RWPE2 (cell line): ENCODE data around the gene OR6B1.

Experiments used
- ATAC-seq: fragments of 200-7000 bp; cut with Tn5 transposase; 3 replicates; pipeline ENCODE4 v1.9.1; 2021; ENCODE audit warnings: low read depth
- DNase-seq: peaks from one replicate; pipeline ENCODE4 v3.0.0-alpha.2; 2020; ENCODE audit warnings: low spot score
- H3K27ac ChIP-seq: fragments of 450-650 bp; 2 replicates; pipeline ENCODE4 v1.5.1; 2017; ENCODE audit warnings: mild to moderate bottlenecking; ENCODE audit not compliant: poor library complexity, severe bottlenecking
- H3K27me3 ChIP-seq: fragments of 250-450 bp; sonication (Bioruptor Pico); 2 replicates; pipeline ENCODE4 v1.5.1; 2021; ENCODE audit warnings: mild to moderate bottlenecking, moderate library complexity; ENCODE audit not compliant: insufficient read depth, poor library complexity, severe bottlenecking
- H3K36me3 ChIP-seq: fragments of 250-450 bp; sonication (Bioruptor Pico); 2 replicates; pipeline ENCODE4 v1.5.1; 2020; ENCODE audit warnings: low read depth, mild to moderate bottlenecking, moderate library complexity
- H3K4me1 ChIP-seq: fragments of 250-450 bp; sonication (Bioruptor Pico); 2 replicates; pipeline ENCODE4 v1.5.1; 2021; ENCODE audit warnings: mild to moderate bottlenecking, moderate library complexity; ENCODE audit not compliant: insufficient read depth, poor library complexity, severe bottlenecking
- H3K4me3 ChIP-seq: fragments of 250-450 bp; sonication (Bioruptor Pico); 2 replicates; pipeline ENCODE4 v1.5.1; 2021; ENCODE audit warnings: mild to moderate bottlenecking, moderate library complexity; ENCODE audit not compliant: severe bottlenecking
- H3K9me3 ChIP-seq: fragments of 250-450 bp; sonication (Bioruptor Pico); 2 replicates; pipeline ENCODE4 v1.5.1; 2021; ENCODE audit warnings: mild to moderate bottlenecking, moderate library complexity; ENCODE audit not compliant: severe bottlenecking
- TF ChIP-seq, protein P1 (sequence below): fragments of 450-650 bp; IDR thresholded peaks from one replicate; pipeline ENCODE4 v1.5.1; 2017; ENCODE audit warnings: mild to moderate bottlenecking, moderate library complexity; ENCODE audit not compliant: poor library complexity, severe bottlenecking

The OR6B1 gene

DNA sequence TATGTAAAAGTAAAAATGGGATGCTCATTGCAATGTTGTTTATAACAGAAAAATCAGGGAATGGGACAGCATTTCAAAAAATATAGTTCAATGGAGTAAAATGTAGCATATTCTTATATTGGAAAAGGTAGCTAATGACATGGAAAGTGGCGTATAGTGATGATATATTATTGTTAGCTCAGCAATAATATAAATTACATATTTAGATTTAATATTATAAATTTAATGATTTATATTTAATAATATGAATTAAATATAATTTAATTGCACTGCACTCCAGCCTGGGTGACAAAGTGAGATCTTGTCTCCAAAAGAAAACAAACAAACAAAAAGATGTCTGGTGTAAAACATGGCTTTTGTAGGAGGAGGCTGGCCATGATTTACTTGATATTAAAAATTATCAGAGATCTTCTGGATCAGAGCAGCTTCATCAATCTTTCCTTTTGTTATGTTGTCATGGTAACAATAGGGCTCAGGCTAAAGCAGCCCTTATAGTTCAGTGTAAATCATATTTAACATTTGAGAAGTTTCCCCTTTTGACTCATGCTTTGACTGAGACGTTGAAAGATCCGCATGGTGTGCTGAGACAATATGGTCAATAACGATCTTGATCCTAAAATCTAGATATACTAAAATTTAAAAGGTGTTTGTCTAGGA is 23.2 kb downstream of the OR6B1 start:
- H3K4me3 ChIP-seq, result no peak overlapping the region
- H3K27ac ChIP-seq, result no peak overlapping the region
- no peaks in the 10 kb centered on the region for H3K36me3 ChIP-seq
- ATAC-seq (no peak), DNase-seq (no peak)
- TF ChIP-seq, protein P1, sequence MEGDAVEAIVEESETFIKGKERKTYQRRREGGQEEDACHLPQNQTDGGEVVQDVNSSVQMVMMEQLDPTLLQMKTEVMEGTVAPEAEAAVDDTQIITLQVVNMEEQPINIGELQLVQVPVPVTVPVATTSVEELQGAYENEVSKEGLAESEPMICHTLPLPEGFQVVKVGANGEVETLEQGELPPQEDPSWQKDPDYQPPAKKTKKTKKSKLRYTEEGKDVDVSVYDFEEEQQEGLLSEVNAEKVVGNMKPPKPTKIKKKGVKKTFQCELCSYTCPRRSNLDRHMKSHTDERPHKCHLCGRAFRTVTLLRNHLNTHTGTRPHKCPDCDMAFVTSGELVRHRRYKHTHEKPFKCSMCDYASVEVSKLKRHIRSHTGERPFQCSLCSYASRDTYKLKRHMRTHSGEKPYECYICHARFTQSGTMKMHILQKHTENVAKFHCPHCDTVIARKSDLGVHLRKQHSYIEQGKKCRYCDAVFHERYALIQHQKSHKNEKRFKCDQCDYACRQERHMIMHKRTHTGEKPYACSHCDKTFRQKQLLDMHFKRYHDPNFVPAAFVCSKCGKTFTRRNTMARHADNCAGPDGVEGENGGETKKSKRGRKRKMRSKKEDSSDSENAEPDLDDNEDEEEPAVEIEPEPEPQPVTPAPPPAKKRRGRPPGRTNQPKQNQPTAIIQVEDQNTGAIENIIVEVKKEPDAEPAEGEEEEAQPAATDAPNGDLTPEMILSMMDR, result no peak
- no peaks in the 10 kb centered on the region for H3K9me3 ChIP-seq
- H3K27me3 ChIP-seq, result no peaks in the 10 kb centered on the region
- no peaks in the 10 kb centered on the region for H3K4me1 ChIP-seq

DNA sequence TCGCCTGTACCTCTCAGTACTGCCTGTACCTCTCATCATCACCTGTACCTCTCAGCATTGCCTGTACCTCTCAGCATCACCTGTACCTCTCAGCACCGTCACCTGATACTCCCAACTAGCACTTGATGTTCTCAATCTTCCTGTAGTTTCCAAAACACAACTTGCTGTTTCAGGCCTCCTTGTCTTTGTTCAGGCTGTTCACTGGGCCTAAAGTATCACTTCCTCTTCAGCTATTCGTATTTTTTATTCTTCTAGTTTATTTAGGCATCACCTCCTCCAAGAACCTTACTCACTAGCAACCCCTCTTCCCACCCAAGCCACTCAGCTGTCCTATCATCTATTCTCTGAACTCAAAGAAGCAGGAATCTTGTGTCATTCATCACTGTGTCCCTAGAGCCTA is 24.1 kb downstream of the OR6B1 start:
- ATAC-seq (no peak), DNase-seq (no peak)
- no peak overlapping the region for H3K4me3 ChIP-seq
- H3K27me3 ChIP-seq, result no peaks in the 10 kb centered on the region
- TF ChIP-seq, protein P1, result no peak
- H3K9me3 ChIP-seq, result no peaks in the 10 kb centered on the region
- H3K4me1 ChIP-seq, result no peaks in the 10 kb centered on the region
- H3K36me3 ChIP-seq, result no peaks in the 10 kb centered on the region
- H3K27ac ChIP-seq, result no peak overlapping the region

DNA sequence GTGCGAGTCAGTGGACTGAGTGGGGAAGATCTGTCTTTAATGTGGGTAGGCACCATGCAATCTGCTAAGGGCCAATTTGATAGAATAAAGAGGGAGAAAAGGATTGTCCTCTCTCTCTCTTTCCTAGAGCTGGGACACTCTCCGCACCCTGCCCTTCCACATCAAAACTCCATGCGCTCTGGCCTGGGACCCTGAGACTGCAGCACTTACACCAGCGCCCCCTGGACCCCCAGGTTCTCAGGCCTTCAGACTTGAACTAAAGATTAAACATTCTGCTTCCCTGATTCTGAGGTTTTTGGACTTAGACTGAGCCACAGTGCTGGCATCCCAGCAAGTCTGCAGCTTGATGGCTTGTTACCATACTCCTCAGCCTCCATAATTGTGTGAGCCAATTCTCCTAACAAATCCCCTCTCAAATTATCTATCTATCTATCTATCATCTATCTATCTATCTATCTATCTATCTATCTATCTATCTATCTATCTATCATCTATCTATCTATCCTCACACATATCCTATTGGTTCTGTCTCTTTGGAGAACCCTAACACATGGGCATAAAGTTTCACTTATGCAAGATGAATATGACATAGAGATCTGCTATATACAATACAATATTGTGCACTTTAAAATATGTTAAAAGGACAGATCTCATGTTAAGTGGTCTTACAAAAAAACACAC is 26.2 kb downstream of the OR6B1 start:
- Histone ChIP-seq H3K36me3 (no peaks in the 10 kb centered on the region), H3K9me3 (no peaks in the 10 kb centered on the region), H3K27me3 (peaks cover 3% of the 10 kb centered on the region), H3K4me1 (no peaks in the 10 kb centered on the region), H3K27ac (no peak overlapping the region), H3K4me3 (no peak overlapping the region)
- TF ChIP-seq, protein P1, result no peak
- ATAC-seq (no peak), DNase-seq (no peak)

DNA sequence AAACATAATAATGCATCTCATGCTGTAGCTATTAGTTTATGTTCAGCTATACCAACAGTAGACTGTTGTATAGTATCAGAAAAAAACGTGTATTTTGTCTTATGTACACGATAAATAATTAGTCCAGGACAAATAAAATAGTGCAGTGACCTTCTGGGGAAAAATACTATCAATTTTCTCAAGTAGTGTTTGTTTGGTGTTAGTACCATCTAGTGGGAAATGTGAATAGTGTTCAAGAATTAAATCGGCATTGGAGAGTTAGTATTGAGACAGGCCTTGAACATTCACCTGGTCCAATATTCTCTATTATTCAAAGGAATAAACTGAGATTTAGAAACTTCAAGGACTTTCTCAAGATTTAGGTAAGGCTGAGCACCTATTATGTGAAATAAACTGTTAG is 26.9 kb downstream of the OR6B1 start:
- DNase-seq, result no peak
- peaks cover 3% of the 10 kb centered on the region for H3K27me3 ChIP-seq
- H3K9me3 ChIP-seq, result no peaks in the 10 kb centered on the region
- no peaks in the 10 kb centered on the region for H3K36me3 ChIP-seq
- no peak; the same call in 2 of the 3 replicates for ATAC-seq
- H3K4me1 ChIP-seq, result no peaks in the 10 kb centered on the region
- H3K27ac ChIP-seq, result no peak overlapping the region
- H3K4me3 ChIP-seq, result no peak overlapping the region
- TF ChIP-seq, protein P1, result peak; percentile 68

DNA sequence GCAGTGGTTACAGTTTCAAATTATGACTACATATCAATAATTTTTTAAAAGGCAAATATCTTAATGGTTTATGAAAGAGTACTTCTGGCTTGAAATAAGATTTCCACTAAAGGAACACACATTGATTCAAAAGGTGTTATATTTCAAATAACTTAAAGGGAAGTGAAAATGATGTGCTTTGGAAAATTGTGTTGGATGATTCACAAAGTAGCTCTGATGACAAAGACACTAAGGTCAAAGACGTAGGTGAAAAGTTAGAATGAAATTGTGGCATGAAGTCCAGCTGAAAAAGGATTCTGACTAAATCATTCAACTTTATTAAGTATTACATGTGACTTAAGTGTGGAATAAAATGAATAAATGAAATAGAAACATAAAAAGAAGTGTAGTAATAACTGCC is 27.9 kb downstream of the OR6B1 start:
- ATAC-seq (no peak), DNase-seq (no peak)
- Histone ChIP-seq H3K27me3 (peaks cover 3% of the 10 kb centered on the region), H3K36me3 (no peaks in the 10 kb centered on the region), H3K9me3 (no peaks in the 10 kb centered on the region), H3K27ac (no peak overlapping the region), H3K4me3 (no peak overlapping the region), H3K4me1 (no peaks in the 10 kb centered on the region)
- TF ChIP-seq, protein P1, result no peak
